Embryonic facial prominence (tissue), 1 donor: Measurements from ENCODE around the gene BZW2.
A peak's percentile ranks its signal among the peaks of the same experiment; 100 is the strongest.

Source experiments
- DNase-seq: peaks from one replicate; pipeline ENCODE4 v3.0.0-alpha.2; 2016; ENCODE audit errors: extremely low spot score

BZW2 gene

GRCh38 chr7:16753102-16753931 is 107.3 kb downstream of the BZW2 start, which contains the start of gene TSPAN13:
Gene TSPAN13 (plus strand): TSS chr7:16753755. CDS start chr7:16753968, 213 bp downstream.
- DNase-seq = peak; percentile 29

GRCh38 chr7:16753932-16754855 is 108.2 kb downstream of the BZW2 start:
- no peak for DNase-seq

DNA sequence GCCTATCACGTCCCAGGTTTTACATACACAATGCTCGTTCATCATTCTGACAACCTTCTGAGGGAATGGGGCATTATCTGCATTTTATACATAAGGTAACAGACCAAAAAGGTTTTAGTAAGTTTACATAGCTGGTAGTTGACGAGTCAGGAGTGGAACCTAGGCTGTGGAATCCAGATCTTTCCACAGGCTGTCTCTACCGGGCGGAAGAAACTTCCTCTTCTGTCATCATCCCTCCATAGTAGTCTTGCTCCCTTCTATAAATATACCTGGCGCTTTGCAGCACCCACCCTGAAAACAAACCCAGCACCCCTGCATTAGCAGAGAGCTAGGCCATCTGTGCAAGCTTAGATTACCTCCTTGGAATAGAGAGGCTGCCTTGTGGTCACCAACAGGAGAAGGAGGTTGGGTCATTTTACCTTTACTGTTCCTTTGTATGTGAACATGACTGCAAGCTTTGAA is 108.9 kb downstream of the BZW2 start:
- DNase-seq = no peak

DNA sequence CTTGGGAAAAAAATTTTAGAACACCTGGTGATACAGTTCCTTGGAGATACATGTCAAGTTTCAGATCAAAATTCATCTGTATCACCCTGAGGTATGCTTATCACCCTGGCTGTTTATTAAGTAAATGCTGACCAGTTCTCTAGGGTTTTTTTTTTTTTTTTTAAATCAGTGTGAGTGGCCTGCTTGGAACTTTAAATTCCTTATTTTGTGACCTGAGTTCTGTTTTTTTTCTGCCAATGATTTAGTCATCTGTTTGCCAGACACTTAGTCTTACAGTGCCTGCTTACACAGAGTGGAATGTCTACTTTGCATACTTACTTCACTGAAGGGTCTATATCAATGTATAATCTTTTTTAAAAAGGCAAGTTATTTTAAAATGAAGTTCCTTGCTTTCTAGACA is 109.4 kb downstream of the BZW2 start:
- no peak for DNase-seq
